A549 (cell line): ENCODE results near the gene SRD5A2. TPM values are rescaled to one million over a fixed set of nuclear protein-coding genes. Genes with fewer than 3 reads are reported as not detected.

Experiments
- ATAC-seq, 2 experiments: fragments of 200-7000 bp in 1 of 2; fragments of >200 bp in 1 of 2; cut with Nextera tagmentation in 1 of 2; cut with Tn5 transposase in 1 of 2; 3 replicates each; pipeline versions ENCODE4 v1.8.0 to v1.9.1; 2018 to 2020; ENCODE audit warnings: mild to moderate bottlenecking in 1 of 2, moderate library complexity in 1 of 2
- CTCF ChIA-PET: fragments of 300-600 bp; sonication (Branson Sonifier 250); formaldehyde crosslinking; extraction: SDS; loops from one replicate; lab custom pipeline; 2021; ENCODE audit warnings: antibody characterized with exemption, inconsistent platforms; lab: Yijun Ruan, JAX
- POLR2A ChIA-PET: fragments of 350-600 bp; formaldehyde crosslinking; extraction: SDS; loops from one replicate; lab custom pipeline; 2021; ENCODE audit warnings: antibody characterized with exemption, inconsistent platforms; lab: Yijun Ruan, JAX
- DNase-seq, 2 experiments: peaks; one replicate each; pipeline versions ENCODE4 v3.0.0 to v3.0.0-alpha.2; 2011 to 2016; ENCODE audit warnings: low read depth in 1 of 2, low spot score in 1 of 2
- FAIRE-seq: peaks from 2 replicates; lab custom pipeline; 2011; peaks lifted over from hg19 to GRCh38; lab: Jason Lieb, UNC
- H3K27ac ChIP-seq, 2 experiments: fragments of >200 bp; sonication (Bioruptor Twin); formaldehyde crosslinking; 3 replicates each; pipeline ENCODE4 v1.5.1; 2016 to 2017
- H3K4me1 ChIP-seq: fragments of >200 bp; sonication (Bioruptor Twin); formaldehyde crosslinking; 3 replicates; pipeline ENCODE4 v1.6.1; 2016
- H3K4me2 ChIP-seq: fragments of >200 bp; sonication (Bioruptor Twin); formaldehyde crosslinking; 3 replicates; pipeline ENCODE4 v1.6.1; 2016
- H3K4me3 ChIP-seq: fragments of >200 bp; sonication (Bioruptor Twin); formaldehyde crosslinking; 3 replicates; pipeline ENCODE4 v1.5.1; 2016
- H3K9me3 ChIP-seq: fragments of >200 bp; sonication (Bioruptor Twin); formaldehyde crosslinking; 3 replicates; pipeline ENCODE4 v1.6.1; 2016
- BHLHE40 ChIP-seq: IDR thresholded peaks from 2 replicates; pipeline ENCODE4 v1.6.1; 2012; ENCODE audit warnings: low read depth, low read length, inconsistent platforms
- CBX2 ChIP-seq: fragments of 200-600 bp; sonication (generic); IDR thresholded peaks from 2 replicates; pipeline ENCODE4 v1.6.1; 2016; ENCODE audit warnings: low read depth, mild to moderate bottlenecking, borderline replicate concordance
- EHF ChIP-seq: fragments of 250-450 bp; sonication (Bioruptor Pico); IDR thresholded peaks from 2 replicates; pipeline ENCODE4 v1.5.0; 2020; ENCODE audit warnings: mild to moderate bottlenecking
- EHMT2 ChIP-seq: fragments of 200-600 bp; sonication (generic); IDR thresholded peaks from 2 replicates; pipeline ENCODE4 v1.6.1; 2016; ENCODE audit warnings: antibody characterized with exemption, low read depth, mild to moderate bottlenecking, moderate library complexity
- EP300 ChIP-seq, 2 experiments: fragments of >200 bp; sonication (Bioruptor Twin); formaldehyde crosslinking; IDR thresholded peaks; 2 replicates in 1 of 2; 3 replicates in 1 of 2; pipeline ENCODE4 v1.6.1; 2016 to 2017
- FOSB ChIP-seq: fragments of 250-450 bp; sonication (Bioruptor Pico); IDR thresholded peaks from 2 replicates; pipeline ENCODE4 v1.5.0; 2020; ENCODE audit warnings: mild to moderate bottlenecking, moderate library complexity
- HDAC2 ChIP-seq: fragments of 200-600 bp; sonication (generic); IDR thresholded peaks from 2 replicates; pipeline ENCODE4 v1.6.1; 2016
- HEYL ChIP-seq: fragments of 250-450 bp; sonication (Bioruptor Pico); IDR thresholded peaks from 2 replicates; pipeline ENCODE4 v1.8.0; 2021; ENCODE audit warnings: mild to moderate bottlenecking, moderate library complexity
- HOXA7 ChIP-seq: fragments of 250-450 bp; sonication (Bioruptor Pico); IDR thresholded peaks from 2 replicates; pipeline ENCODE4 v1.5.0; 2020; ENCODE audit warnings: mild to moderate bottlenecking, moderate library complexity
- HOXB5 ChIP-seq: fragments of 250-450 bp; sonication (Bioruptor Pico); IDR thresholded peaks from 2 replicates; pipeline ENCODE4 v1.5.0; 2020; ENCODE audit warnings: mild to moderate bottlenecking, moderate library complexity
- JUN ChIP-seq, 2 experiments: fragments of >200 bp; sonication (Bioruptor Twin); formaldehyde crosslinking; IDR thresholded peaks; 2 replicates in 1 of 2; 3 replicates in 1 of 2; pipeline ENCODE4 v1.6.1; 2016 to 2017
- JUNB ChIP-seq: fragments of >200 bp; sonication (Bioruptor Twin); formaldehyde crosslinking; IDR thresholded peaks from 2 replicates; pipeline ENCODE4 v1.6.1; 2016
- KDM5A ChIP-seq: fragments of 200-600 bp; sonication (generic); IDR thresholded peaks from 2 replicates; pipeline ENCODE4 v1.6.1; 2016; ENCODE audit warnings: antibody characterized with exemption, mild to moderate bottlenecking
- NPAS2 ChIP-seq: fragments of 250-450 bp; sonication (Bioruptor Pico); IDR thresholded peaks from 2 replicates; pipeline ENCODE4 v1.8.0; 2022; ENCODE audit warnings: mild to moderate bottlenecking, moderate library complexity, borderline replicate concordance
- PHF8 ChIP-seq: fragments of 200-600 bp; sonication (generic); IDR thresholded peaks from 2 replicates; pipeline ENCODE4 v1.6.1; 2016; ENCODE audit warnings: low read depth, mild to moderate bottlenecking, antibody characterized with exemption, moderate library complexity, borderline replicate concordance
- RCOR1 ChIP-seq: fragments of 150-350 bp; IDR thresholded peaks from 2 replicates; pipeline ENCODE4 v1.6.1; 2014; ENCODE audit warnings: antibody characterized with exemption, low read length, low read depth
- RFX5 ChIP-seq: fragments of 450-650 bp; IDR thresholded peaks from 2 replicates; pipeline ENCODE4 v1.7.1; 2014; ENCODE audit warnings: antibody characterized with exemption, mild to moderate bottlenecking, moderate library complexity
- TP53 ChIP-seq: fragments of 250-450 bp; sonication (Bioruptor Pico); IDR thresholded peaks from 2 replicates; pipeline ENCODE4 v1.5.0; 2021; ENCODE audit warnings: mild to moderate bottlenecking, moderate library complexity
- ZFP36 ChIP-seq: fragments of 450-650 bp; IDR thresholded peaks from 2 replicates; pipeline ENCODE4 v1.6.1; 2014; ENCODE audit warnings: borderline replicate concordance; ENCODE audit not compliant: partially characterized antibody
- ZSCAN20 ChIP-seq: fragments of 250-450 bp; sonication (Bioruptor Pico); IDR thresholded peaks from 2 replicates; pipeline ENCODE4 v1.8.0; 2022; ENCODE audit warnings: mild to moderate bottlenecking, moderate library complexity
- WGBS: methylation state at CpG from one replicate; pipeline ENCODE4 v1.1.6; 2017; ENCODE audit errors: missing lambda C conversion rate; 5-methylcytosine and 5-hydroxymethylcytosine counted together
- polyA plus RNA-seq, 4 experiments: library from polyadenylated mRNA; depleted of rRNA in 3 of 4; stranded (reverse); fragments of >200 nt; fragmentation: RNase III in 1 of 4; extraction: RNeasy Plus Mini Kit Qiagen cat#74134 plus additional on column Dnase treatment in 1 of 4; gene quantifications; 2 replicates in 3 of 4; 3 replicates in 1 of 4; pipeline ENCODE4 v1.2.3, GENCODE V29; 2011 to 2017
- TF ChIP-seq, protein P1 (sequence below): fragments of 200-600 bp; sonication (generic); IDR thresholded peaks from 2 replicates; pipeline ENCODE4 v1.6.1; 2016; ENCODE audit warnings: antibody characterized with exemption, mild to moderate bottlenecking, moderate library complexity
- TF ChIP-seq, protein P2 (sequence below): IDR thresholded peaks from 2 replicates; pipeline ENCODE4 v1.6.1; 2012
- TF ChIP-seq, protein P3 (sequence below): IDR thresholded peaks from 2 replicates; pipeline ENCODE4 v1.6.1; 2012
- TF ChIP-seq, protein P4 (sequence below): IDR thresholded peaks from 2 replicates; pipeline ENCODE4 v1.6.1; 2012; ENCODE audit warnings: low read depth, borderline replicate concordance

Gene SRD5A2
- polyA plus RNA-seq, 2 of the 4 experiments (the other 2 are of a cell fraction), result 0.08 TPM; not detected in 1

DNA sequence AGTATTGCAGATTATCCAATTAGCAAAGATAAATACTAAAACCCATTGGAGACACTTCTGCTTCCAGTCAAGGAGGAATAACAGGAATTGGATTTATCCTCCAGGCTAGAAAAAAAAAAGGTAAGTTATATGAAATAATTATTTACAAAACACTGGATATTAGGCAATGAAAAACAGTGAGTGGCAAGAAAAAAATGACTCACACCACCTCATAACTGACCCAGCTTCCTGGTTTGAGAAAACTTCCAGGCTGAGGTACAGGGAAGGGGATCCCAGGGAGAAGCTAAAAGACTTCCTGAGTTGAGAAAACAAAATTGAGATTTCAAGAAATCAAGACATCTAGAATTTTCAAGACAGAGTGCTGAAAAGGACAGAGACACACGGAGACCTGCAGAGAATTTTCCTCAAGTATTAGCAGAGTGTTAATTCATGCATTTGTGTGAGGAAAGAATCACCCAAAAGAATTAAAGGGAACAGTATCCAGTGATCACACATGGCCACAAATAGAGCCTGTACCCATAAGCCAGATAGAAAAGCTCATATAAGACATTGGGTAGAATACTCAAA is 17.4 kb downstream of the SRD5A2 start (continued):
- TF ChIP-seq FOSB (CRISPR knock-in tag) (no peak), EP300 (IDR thresholded peaks at IDR 0.05) (no peak), JUNB (peak; percentile 36; the same call in 1 of the 2 replicates)
- TF ChIP-seq, protein P1, sequence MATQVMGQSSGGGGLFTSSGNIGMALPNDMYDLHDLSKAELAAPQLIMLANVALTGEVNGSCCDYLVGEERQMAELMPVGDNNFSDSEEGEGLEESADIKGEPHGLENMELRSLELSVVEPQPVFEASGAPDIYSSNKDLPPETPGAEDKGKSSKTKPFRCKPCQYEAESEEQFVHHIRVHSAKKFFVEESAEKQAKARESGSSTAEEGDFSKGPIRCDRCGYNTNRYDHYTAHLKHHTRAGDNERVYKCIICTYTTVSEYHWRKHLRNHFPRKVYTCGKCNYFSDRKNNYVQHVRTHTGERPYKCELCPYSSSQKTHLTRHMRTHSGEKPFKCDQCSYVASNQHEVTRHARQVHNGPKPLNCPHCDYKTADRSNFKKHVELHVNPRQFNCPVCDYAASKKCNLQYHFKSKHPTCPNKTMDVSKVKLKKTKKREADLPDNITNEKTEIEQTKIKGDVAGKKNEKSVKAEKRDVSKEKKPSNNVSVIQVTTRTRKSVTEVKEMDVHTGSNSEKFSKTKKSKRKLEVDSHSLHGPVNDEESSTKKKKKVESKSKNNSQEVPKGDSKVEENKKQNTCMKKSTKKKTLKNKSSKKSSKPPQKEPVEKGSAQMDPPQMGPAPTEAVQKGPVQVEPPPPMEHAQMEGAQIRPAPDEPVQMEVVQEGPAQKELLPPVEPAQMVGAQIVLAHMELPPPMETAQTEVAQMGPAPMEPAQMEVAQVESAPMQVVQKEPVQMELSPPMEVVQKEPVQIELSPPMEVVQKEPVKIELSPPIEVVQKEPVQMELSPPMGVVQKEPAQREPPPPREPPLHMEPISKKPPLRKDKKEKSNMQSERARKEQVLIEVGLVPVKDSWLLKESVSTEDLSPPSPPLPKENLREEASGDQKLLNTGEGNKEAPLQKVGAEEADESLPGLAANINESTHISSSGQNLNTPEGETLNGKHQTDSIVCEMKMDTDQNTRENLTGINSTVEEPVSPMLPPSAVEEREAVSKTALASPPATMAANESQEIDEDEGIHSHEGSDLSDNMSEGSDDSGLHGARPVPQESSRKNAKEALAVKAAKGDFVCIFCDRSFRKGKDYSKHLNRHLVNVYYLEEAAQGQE, result 0 out of 2 replicates have a peak, but pooled peaks have one; percentile 22
- TF ChIP-seq, protein P2, sequence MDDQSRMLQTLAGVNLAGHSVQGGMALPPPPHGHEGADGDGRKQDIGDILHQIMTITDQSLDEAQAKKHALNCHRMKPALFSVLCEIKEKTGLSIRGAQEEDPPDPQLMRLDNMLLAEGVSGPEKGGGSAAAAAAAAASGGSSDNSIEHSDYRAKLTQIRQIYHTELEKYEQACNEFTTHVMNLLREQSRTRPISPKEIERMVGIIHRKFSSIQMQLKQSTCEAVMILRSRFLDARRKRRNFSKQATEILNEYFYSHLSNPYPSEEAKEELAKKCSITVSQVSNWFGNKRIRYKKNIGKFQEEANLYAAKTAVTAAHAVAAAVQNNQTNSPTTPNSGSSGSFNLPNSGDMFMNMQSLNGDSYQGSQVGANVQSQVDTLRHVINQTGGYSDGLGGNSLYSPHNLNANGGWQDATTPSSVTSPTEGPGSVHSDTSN, result no peak

DNA sequence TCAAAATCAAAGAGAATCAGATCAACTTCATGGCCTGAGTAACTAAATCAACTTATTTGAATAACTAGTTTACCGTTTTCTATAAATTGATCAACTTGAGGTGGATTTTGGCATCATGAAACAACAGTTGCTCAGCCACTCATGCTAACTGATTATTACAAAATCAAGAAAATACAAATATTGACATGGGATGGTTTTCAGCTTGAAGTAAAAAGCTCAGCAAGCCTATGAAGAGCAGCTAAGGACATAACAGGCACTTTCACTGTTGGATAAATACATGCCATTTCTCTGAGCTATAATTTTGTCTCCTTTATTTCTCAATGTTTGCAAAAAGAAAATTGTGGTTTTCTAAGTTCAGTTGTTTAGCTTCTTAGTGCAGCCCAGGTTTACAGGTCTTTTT is 18.9 kb downstream of the SRD5A2 start:
- Histone ChIP-seq H3K4me2 (no peak overlapping the region), H3K4me3 (no peak overlapping the region), H3K27ac (no peak overlapping the region), H3K4me1 (peaks cover 33% of the 10 kb centered on the region), H3K9me3 (peaks cover 3% of the 10 kb centered on the region; the same call in 2 of the 3 replicates)
- TF ChIP-seq JUN (IDR thresholded peaks at IDR 0.05), result no peak
- TF ChIP-seq HEYL (CRISPR knock-in tag), result no peak
- no peak for TF ChIP-seq RFX5
- TF ChIP-seq CBX2, result no peak
- no peak for TF ChIP-seq ZSCAN20 (CRISPR knock-in tag)
- TF ChIP-seq TP53 (CRISPR knock-in tag), result no peak
- no peak for TF ChIP-seq EHF (CRISPR knock-in tag)
- TF ChIP-seq HOXB5, result no peak
- no peak for TF ChIP-seq EP300 (IDR thresholded peaks at IDR 0.05)
- no peak for TF ChIP-seq HOXA7 (CRISPR knock-in tag)
- TF ChIP-seq KDM5A, result no peak
- TF ChIP-seq, protein P3, sequence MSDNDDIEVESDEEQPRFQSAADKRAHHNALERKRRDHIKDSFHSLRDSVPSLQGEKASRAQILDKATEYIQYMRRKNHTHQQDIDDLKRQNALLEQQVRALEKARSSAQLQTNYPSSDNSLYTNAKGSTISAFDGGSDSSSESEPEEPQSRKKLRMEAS, result no peak
- TF ChIP-seq HDAC2, result no peak
- TF ChIP-seq, protein P4, sequence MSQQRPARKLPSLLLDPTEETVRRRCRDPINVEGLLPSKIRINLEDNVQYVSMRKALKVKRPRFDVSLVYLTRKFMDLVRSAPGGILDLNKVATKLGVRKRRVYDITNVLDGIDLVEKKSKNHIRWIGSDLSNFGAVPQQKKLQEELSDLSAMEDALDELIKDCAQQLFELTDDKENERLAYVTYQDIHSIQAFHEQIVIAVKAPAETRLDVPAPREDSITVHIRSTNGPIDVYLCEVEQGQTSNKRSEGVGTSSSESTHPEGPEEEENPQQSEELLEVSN, result no peak
- TF ChIP-seq BHLHE40, result no peak
- no peak for TF ChIP-seq EHMT2
- no peak for TF ChIP-seq PHF8
- no peak for TF ChIP-seq NPAS2 (CRISPR knock-in tag)
- TF ChIP-seq RCOR1, result no peak
- TF ChIP-seq ZFP36, result no peak
- ChIA-PET CTCF (interaction anchor here (0.7 to 1.9 kb wide), 2 partner anchors 38 to 149 kb away, joined by 3 to 4 read pairs; no protein-coding TSS in a partner anchor), POLR2A (no interaction called here)
- 13% methylated on average over 1 of the region's 1 CpG for WGBS
- no peak for DNase-seq
- ATAC-seq, result no peak
- FAIRE-seq, result no peak
